Panc1 (cell line): Measurements from ENCODE around the gene CERS1. TPM values are rescaled to one million over a fixed set of nuclear protein-coding genes. Genes with fewer than 3 reads are reported as not detected.

Source experiments
- ATAC-seq: fragments of 200-7000 bp; cut with Tn5 transposase; 2 replicates; pipeline ENCODE4 v1.9.1; 2020; ENCODE audit warnings: mild to moderate bottlenecking, moderate library complexity
- BruUV-seq: library from RNA; stranded (reverse); fragments of 400-500 nt; replicated peaks from 2 replicates; lab custom pipeline; 2021; lab: Mats Ljungman, UMichigan
- CTCF ChIA-PET: fragments of 300-600 bp; sonication (Branson Sonifier 250); formaldehyde crosslinking; loops from one replicate; lab custom pipeline; 2022; ENCODE audit warnings: antibody characterized with exemption; lab: Charles Lee
- POLR2A ChIA-PET: fragments of 300-600 bp; sonication (Branson Sonifier 250); formaldehyde crosslinking; loops from one replicate; lab custom pipeline; 2022; ENCODE audit warnings: antibody characterized with exemption; lab: Charles Lee
- DNase-seq: peaks from one replicate; pipeline ENCODE4 v3.0.0-alpha.2; 2010; ENCODE audit warnings: low read depth, low spot score
- H3K27ac ChIP-seq: 2 replicates; pipeline ENCODE4 v1.5.1; 2011; ENCODE audit warnings: mild to moderate bottlenecking, low read length, inconsistent platforms
- H3K27me3 ChIP-seq: fragments of 200-500 bp; sonication (Bioruptor generic); 2 replicates; pipeline ENCODE4 v1.6.0; 2014; ENCODE audit warnings: low read length, inconsistent platforms; ENCODE audit not compliant: control insufficient read depth, insufficient read depth
- H3K36me3 ChIP-seq: fragments of 200-500 bp; sonication (Bioruptor generic); 2 replicates; pipeline ENCODE4 v1.5.1; 2014; ENCODE audit warnings: inconsistent platforms, mild to moderate bottlenecking, low read length, moderate library complexity; ENCODE audit not compliant: control insufficient read depth, insufficient read depth
- H3K4me1 ChIP-seq: 2 replicates; pipeline ENCODE4 v1.5.1; 2011; ENCODE audit warnings: inconsistent platforms, mild to moderate bottlenecking, low read length, moderate library complexity; ENCODE audit not compliant: control insufficient read depth, insufficient read depth
- H3K4me3 ChIP-seq, 2 experiments: 2 replicates each; pipeline ENCODE4 v1.5.1; 2011 to 2012; ENCODE audit warnings: low read depth in 2 of 2, low read length in 2 of 2, mild to moderate bottlenecking in 2 of 2, inconsistent platforms in 1 of 2, moderate library complexity in 1 of 2
- H3K9me3 ChIP-seq: fragments of 200-500 bp; sonication (Bioruptor generic); 2 replicates; pipeline ENCODE4 v1.5.1; 2014; ENCODE audit warnings: low read depth, mild to moderate bottlenecking, inconsistent platforms, low read length, moderate library complexity; ENCODE audit not compliant: control insufficient read depth, insufficient read depth
- POLR2AphosphoS5 ChIP-seq: IDR thresholded peaks from 2 replicates; pipeline ENCODE4 v1.6.1; 2012; ENCODE audit warnings: mild to moderate bottlenecking, low read depth, low read length, moderate library complexity
- SIN3A ChIP-seq: IDR thresholded peaks from 2 replicates; pipeline ENCODE4 v1.6.1; 2012; ENCODE audit warnings: low read depth, mild to moderate bottlenecking, low read length, moderate library complexity, borderline replicate concordance; ENCODE audit not compliant: insufficient read depth
- TCF7L2 ChIP-seq: IDR thresholded peaks from 2 replicates; pipeline ENCODE4 v1.6.1; 2011; ENCODE audit warnings: mild to moderate bottlenecking, low read depth, low read length, inconsistent platforms
- in situ Hi-C: cut with HindIII; loops from 2 replicates; pipeline ENCODE4 v1.10.0; 2016; ENCODE audit warnings: low sequenced_read_pairs, low pct_unique_long_range_greater_than_20kb
- intact Hi-C: fragments of 100-400 bp; cut with micrococcal nuclease; formaldehyde crosslinking; loops from one replicate; pipeline ENCODE4 v1.10.0; 2022; ENCODE audit not compliant: unreplicated experiment
- total RNA-seq: library from RNA; stranded (reverse); gene quantifications from one replicate; pipeline ENCODE4 v1.2.1, GENCODE V29; 2021; ENCODE audit not compliant: unreplicated experiment
- TF ChIP-seq, protein P1 (sequence below): fragments of 450-650 bp; IDR thresholded peaks from 2 replicates; pipeline ENCODE4 v1.5.1; 2017; ENCODE audit warnings: mild to moderate bottlenecking
- TF ChIP-seq, protein P2 (sequence below), 2 experiments: IDR thresholded peaks; 2 replicates each; pipeline ENCODE4 v1.6.1; 2011 to 2012; ENCODE audit warnings: low read depth in 2 of 2, control low read depth in 1 of 2, low read length in 1 of 2, mild to moderate bottlenecking in 1 of 2, moderate library complexity in 1 of 2; ENCODE audit not compliant: insufficient read depth in 1 of 2

Gene CERS1
- total RNA-seq, 1 experiment from 2014 or later = 4.5 TPM

DNA sequence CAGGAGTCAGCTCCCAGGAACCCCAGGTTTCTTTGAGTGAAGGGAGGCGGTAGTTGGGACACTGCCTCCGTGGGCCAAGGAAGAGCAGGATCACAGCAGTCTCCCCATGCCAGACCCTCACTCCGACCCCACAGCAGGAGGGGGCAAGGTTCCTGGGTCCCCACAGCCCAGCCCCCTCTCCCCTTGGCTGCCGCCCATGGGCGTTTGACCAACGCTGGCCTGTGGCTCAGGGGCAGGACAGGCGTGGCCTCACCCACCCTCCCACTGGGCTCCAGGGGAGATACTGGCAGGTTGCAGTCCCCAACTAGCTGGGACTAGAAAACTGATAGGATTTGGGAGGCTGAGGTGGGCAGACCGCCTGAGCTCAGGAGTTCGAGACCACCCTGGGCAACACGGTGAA lies 14.1 kb upstream of the CERS1 start:
- Histone ChIP-seq H3K9me3 (no peaks in the 10 kb centered on the region), H3K27ac (no peak overlapping the region), H3K27me3 (no peaks in the 10 kb centered on the region), H3K36me3 (no peaks in the 10 kb centered on the region), H3K4me1 (no peaks in the 10 kb centered on the region), H3K4me3 (no peak overlapping the region)
- TF ChIP-seq SIN3A (no peak), POLR2AphosphoS5 (no peak), TCF7L2 (no peak)
- TF ChIP-seq, protein P1, sequence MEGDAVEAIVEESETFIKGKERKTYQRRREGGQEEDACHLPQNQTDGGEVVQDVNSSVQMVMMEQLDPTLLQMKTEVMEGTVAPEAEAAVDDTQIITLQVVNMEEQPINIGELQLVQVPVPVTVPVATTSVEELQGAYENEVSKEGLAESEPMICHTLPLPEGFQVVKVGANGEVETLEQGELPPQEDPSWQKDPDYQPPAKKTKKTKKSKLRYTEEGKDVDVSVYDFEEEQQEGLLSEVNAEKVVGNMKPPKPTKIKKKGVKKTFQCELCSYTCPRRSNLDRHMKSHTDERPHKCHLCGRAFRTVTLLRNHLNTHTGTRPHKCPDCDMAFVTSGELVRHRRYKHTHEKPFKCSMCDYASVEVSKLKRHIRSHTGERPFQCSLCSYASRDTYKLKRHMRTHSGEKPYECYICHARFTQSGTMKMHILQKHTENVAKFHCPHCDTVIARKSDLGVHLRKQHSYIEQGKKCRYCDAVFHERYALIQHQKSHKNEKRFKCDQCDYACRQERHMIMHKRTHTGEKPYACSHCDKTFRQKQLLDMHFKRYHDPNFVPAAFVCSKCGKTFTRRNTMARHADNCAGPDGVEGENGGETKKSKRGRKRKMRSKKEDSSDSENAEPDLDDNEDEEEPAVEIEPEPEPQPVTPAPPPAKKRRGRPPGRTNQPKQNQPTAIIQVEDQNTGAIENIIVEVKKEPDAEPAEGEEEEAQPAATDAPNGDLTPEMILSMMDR = no peak
- TF ChIP-seq, protein P2, sequence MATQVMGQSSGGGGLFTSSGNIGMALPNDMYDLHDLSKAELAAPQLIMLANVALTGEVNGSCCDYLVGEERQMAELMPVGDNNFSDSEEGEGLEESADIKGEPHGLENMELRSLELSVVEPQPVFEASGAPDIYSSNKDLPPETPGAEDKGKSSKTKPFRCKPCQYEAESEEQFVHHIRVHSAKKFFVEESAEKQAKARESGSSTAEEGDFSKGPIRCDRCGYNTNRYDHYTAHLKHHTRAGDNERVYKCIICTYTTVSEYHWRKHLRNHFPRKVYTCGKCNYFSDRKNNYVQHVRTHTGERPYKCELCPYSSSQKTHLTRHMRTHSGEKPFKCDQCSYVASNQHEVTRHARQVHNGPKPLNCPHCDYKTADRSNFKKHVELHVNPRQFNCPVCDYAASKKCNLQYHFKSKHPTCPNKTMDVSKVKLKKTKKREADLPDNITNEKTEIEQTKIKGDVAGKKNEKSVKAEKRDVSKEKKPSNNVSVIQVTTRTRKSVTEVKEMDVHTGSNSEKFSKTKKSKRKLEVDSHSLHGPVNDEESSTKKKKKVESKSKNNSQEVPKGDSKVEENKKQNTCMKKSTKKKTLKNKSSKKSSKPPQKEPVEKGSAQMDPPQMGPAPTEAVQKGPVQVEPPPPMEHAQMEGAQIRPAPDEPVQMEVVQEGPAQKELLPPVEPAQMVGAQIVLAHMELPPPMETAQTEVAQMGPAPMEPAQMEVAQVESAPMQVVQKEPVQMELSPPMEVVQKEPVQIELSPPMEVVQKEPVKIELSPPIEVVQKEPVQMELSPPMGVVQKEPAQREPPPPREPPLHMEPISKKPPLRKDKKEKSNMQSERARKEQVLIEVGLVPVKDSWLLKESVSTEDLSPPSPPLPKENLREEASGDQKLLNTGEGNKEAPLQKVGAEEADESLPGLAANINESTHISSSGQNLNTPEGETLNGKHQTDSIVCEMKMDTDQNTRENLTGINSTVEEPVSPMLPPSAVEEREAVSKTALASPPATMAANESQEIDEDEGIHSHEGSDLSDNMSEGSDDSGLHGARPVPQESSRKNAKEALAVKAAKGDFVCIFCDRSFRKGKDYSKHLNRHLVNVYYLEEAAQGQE (IDR thresholded peaks at IDR 0.05; ENCODE audit: insufficient read depth in 1 of 2, low read depth in 2 of 2, low read length in 1 of 2) = no peak
- ATAC-seq = no peak
- in situ Hi-C loops (no loop called here), intact Hi-C loops (no loop called here)
- ChIA-PET POLR2A (no interaction called here), CTCF (no interaction called here)
- no TSS peak for BruUV-seq
- DNase-seq = no peak

DNA sequence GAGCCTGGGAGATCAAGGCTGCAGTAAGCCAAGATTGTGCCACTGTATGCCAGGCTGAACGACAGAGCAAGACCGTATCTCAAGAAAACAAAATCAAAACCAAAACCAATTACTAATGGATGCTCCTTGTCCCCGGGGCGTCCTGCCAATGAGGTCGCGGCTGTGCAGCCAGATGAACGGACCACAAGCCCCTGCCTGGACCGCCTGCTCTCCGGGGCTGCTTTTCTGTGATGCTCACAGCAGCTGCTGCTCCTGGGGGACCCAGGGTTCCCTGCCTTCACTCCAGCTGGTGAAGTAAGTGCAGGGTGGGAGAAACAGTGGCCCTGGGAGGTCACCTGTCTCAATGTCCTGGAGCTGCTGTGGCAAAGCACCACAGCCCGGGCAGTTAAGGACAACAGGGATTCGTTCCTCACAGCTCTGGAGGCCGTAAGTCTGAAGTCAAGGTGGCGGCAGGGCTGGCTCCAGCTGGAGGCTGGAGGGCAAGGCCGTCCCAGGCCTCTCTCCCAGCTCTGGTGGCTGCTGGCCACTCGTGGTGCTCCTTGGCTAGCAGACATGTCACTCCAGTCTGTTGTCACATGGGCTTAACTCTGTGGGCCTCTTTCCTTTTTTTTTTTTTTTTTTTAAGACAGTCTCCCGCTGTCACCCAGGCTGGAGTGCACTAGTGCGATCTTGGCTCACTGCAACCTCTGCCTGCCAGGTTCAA lies 13.1 kb upstream of the CERS1 start:
- Histone ChIP-seq H3K4me1 (no peaks in the 10 kb centered on the region), H3K36me3 (no peaks in the 10 kb centered on the region), H3K27ac (no peak overlapping the region), H3K27me3 (no peaks in the 10 kb centered on the region), H3K4me3 (no peak overlapping the region), H3K9me3 (no peaks in the 10 kb centered on the region)
- DNase-seq = no peak
- TF ChIP-seq, protein P1 = no peak
- TF ChIP-seq POLR2AphosphoS5 (no peak), SIN3A (no peak), TCF7L2 (no peak)
- TF ChIP-seq, protein P2 (IDR thresholded peaks at IDR 0.05; ENCODE audit: insufficient read depth in 1 of 2, low read depth in 2 of 2, low read length in 1 of 2) = no peak
- TSS peak; percentile 64 for BruUV-seq
- no peak for ATAC-seq
- intact Hi-C loops (no loop called here), in situ Hi-C loops (no loop called here)
- ChIA-PET POLR2A (no interaction called here), CTCF (no interaction called here)
